GM23338 (cell line): ENCODE data around the gene INTS3. TPM values are rescaled to one million over a fixed set of nuclear protein-coding genes. Genes with fewer than 3 reads are reported as not detected.
"Not testable (repeated sequence)": the region's sequence is repeated elsewhere in the genome, so short reads cannot be mapped to it uniquely, and the experiment has no call there.

ENCODE experiments used
- ATAC-seq: fragments of 200-7000 bp; cut with Tn5 transposase; 3 replicates; pipeline ENCODE4 v1.9.1; 2020
- DNase-seq: peaks from one replicate; pipeline ENCODE4 v3.0.0-alpha.2; 2015; ENCODE audit warnings: low spot score
- H2AFZ ChIP-seq: fragments of 200-600 bp; sonication (generic); 2 replicates; pipeline ENCODE4 v1.8.0; 2016; ENCODE audit warnings: antibody characterized with exemption, mild to moderate bottlenecking, moderate library complexity
- H3F3A ChIP-seq: fragments of 200-600 bp; sonication (generic); replicated peaks from 2 replicates; pipeline ENCODE4 v1.8.0; 2017; ENCODE audit warnings: antibody characterized with exemption, mixed run types, low read depth
- H3K27ac ChIP-seq: fragments of 200-600 bp; sonication (generic); 2 replicates; pipeline ENCODE4 v1.6.1; 2016; ENCODE audit warnings: low read depth
- H3K27me3 ChIP-seq: fragments of 200-600 bp; sonication (generic); 2 replicates; pipeline ENCODE4 v1.8.0; 2016; ENCODE audit warnings: mild to moderate bottlenecking, mixed run types, moderate library complexity; ENCODE audit not compliant: insufficient read depth
- H3K36me3 ChIP-seq: fragments of 200-600 bp; sonication (generic); 2 replicates; pipeline ENCODE4 v1.8.0; 2016; ENCODE audit warnings: mild to moderate bottlenecking; ENCODE audit not compliant: insufficient read depth
- H3K4me1 ChIP-seq: fragments of 200-600 bp; sonication (generic); 2 replicates; pipeline ENCODE4 v1.8.0; 2016; ENCODE audit warnings: mild to moderate bottlenecking, moderate library complexity; ENCODE audit not compliant: insufficient read depth
- H3K4me2 ChIP-seq: fragments of 200-600 bp; sonication (generic); 2 replicates; pipeline ENCODE4 v1.7.1; 2017; ENCODE audit warnings: mixed run types
- H3K4me3 ChIP-seq: fragments of 200-600 bp; sonication (generic); 2 replicates; pipeline ENCODE4 v1.6.1; 2016; ENCODE audit warnings: mixed run types
- H3K79me2 ChIP-seq: fragments of 200-600 bp; sonication (generic); replicated peaks from 2 replicates; pipeline ENCODE4 v1.8.0; 2017; ENCODE audit warnings: mild to moderate bottlenecking; ENCODE audit not compliant: insufficient read depth
- H3K9me2 ChIP-seq: fragments of 200-600 bp; sonication (generic); 2 replicates; pipeline ENCODE4 v1.8.0; 2017; ENCODE audit not compliant: insufficient read depth
- H4K20me1 ChIP-seq: fragments of 200-600 bp; sonication (generic); replicated peaks from 2 replicates; pipeline ENCODE4 v1.8.0; 2017; ENCODE audit warnings: mild to moderate bottlenecking; ENCODE audit not compliant: insufficient read depth
- H3K27ac Mint-ChIP-seq: 2 replicates; pipeline ENCODE4 v1.8.0; 2020; ENCODE audit warnings: inconsistent platforms, mild to moderate bottlenecking, moderate library complexity, mixed read lengths
- H3K27me3 Mint-ChIP-seq: 3 replicates; pipeline ENCODE4 v1.8.0; 2022; ENCODE audit warnings: low read depth, mild to moderate bottlenecking, moderate library complexity, mixed read lengths, inconsistent platforms; ENCODE audit not compliant: insufficient read depth, poor library complexity
- H3K36me3 Mint-ChIP-seq: 3 replicates; pipeline ENCODE4 v1.8.0; 2021; ENCODE audit warnings: low read depth, mild to moderate bottlenecking, inconsistent platforms, moderate library complexity, mixed read lengths
- H3K4me1 Mint-ChIP-seq: 3 replicates; pipeline ENCODE4 v1.8.0; 2020; ENCODE audit warnings: mild to moderate bottlenecking, inconsistent platforms, mixed read lengths
- H3K4me3 Mint-ChIP-seq: 3 replicates; pipeline ENCODE4 v1.8.0; 2021; ENCODE audit warnings: moderate library complexity, mild to moderate bottlenecking, inconsistent platforms, mixed read lengths
- H3K9me3 Mint-ChIP-seq: 3 replicates; pipeline ENCODE4 v1.8.0; 2020; ENCODE audit warnings: moderate library complexity, mild to moderate bottlenecking, inconsistent platforms, mixed read lengths
- CREB1 ChIP-seq: fragments of 250-450 bp; sonication (Bioruptor Pico); IDR thresholded peaks from 2 replicates; pipeline ENCODE4 v1.5.0; 2020; ENCODE audit warnings: low read depth, mild to moderate bottlenecking, moderate library complexity
- CTCF ChIP-seq, 2 experiments: fragments of 200-600 bp in 1 of 2; sonication (generic) in 1 of 2; conservative IDR thresholded peaks; 2 replicates each; pipeline versions ENCODE4 v1.5.1 to v1.6.1; 2016 to 2017; ENCODE audit warnings: antibody characterized with exemption in 2 of 2, low read depth in 2 of 2, mild to moderate bottlenecking in 2 of 2, moderate library complexity in 1 of 2
- ETS1 ChIP-seq: IDR thresholded peaks from 2 replicates; pipeline ENCODE4 v1.6.1; 2016; ENCODE audit warnings: antibody characterized with exemption
- EZH2phosphoT487 ChIP-seq: fragments of 200-600 bp; sonication (generic); IDR thresholded peaks from one replicate; pipeline ENCODE4 v1.8.1; 2018; ENCODE audit warnings: antibody characterized with exemption; ENCODE audit not compliant: unreplicated experiment
- JUNB ChIP-seq: IDR thresholded peaks from one replicate; pipeline ENCODE4 v1.6.1; 2016; ENCODE audit warnings: antibody characterized with exemption; ENCODE audit not compliant: unreplicated experiment
- NANOG ChIP-seq: IDR thresholded peaks from 2 replicates; pipeline ENCODE4 v1.6.1; 2016; ENCODE audit warnings: antibody characterized with exemption, borderline replicate concordance
- STAT1 ChIP-seq: IDR thresholded peaks from one replicate; pipeline ENCODE4 v1.6.1; 2016; ENCODE audit warnings: antibody characterized with exemption; ENCODE audit not compliant: unreplicated experiment
- ZNF114 ChIP-seq: fragments of 250-450 bp; sonication (Bioruptor Pico); IDR thresholded peaks from 2 replicates; pipeline ENCODE4 v1.5.0; 2020; ENCODE audit warnings: mild to moderate bottlenecking, moderate library complexity
- ZNF331 ChIP-seq: fragments of 250-450 bp; sonication (Bioruptor Pico); IDR thresholded peaks from 2 replicates; pipeline ENCODE4 v1.5.0; 2020; ENCODE audit warnings: low read depth, mild to moderate bottlenecking, moderate library complexity
- polyA plus RNA-seq: library from polyadenylated mRNA; unstranded; fragments of >200 nt; fragmentation: Nextera tagmentation; extraction: Ambion mirVana; gene quantifications from 2 replicates; pipeline ENCODE4 v1.2.1, GENCODE V29; 2016
- total RNA-seq: library from RNA; depleted of rRNA; stranded (reverse); fragments of >200 nt; shearing (Covaris generic); gene quantifications from 2 replicates; pipeline ENCODE4 v1.2.3, GENCODE V29; 2014

INTS3 gene
- total and polyA plus RNA-seq, 2 experiments from 2014 or later = 22.7 to 51.3 TPM

- TF ChIP-seq CREB1 (no peak), EZH2phosphoT487 (no peak), ZNF114 (no peak), ETS1 (no peak), ZNF331 (no peak), STAT1 (no peak), CTCF (conservative IDR thresholded peaks at IDR 0.05; ENCODE audit: low read depth in 2 of 2) (no peak)
Observed at GRCh38 chr1:153763365-153764225, 35.7 kb downstream of the INTS3 start (continued).

GRCh38 chr1:153764310-153764709 is 36.5 kb downstream of the INTS3 start:
- H3K4me1 Mint-ChIP-seq = peaks cover 2% of the 10 kb centered on the region; the same call in 1 of the 3 replicates
- peaks cover 45% of the 10 kb centered on the region for H3K36me3 ChIP-seq

GRCh38 chr1:153766663-153767062 is 38.8 kb downstream of the INTS3 start:
- not testable (repeated sequence) for ATAC-seq, DNase-seq, H3K4me3 Mint-ChIP-seq, H3K9me3 Mint-ChIP-seq, H2AFZ ChIP-seq, H3K27me3 ChIP-seq, H3K4me3 ChIP-seq, H3K79me2 ChIP-seq, H3K27ac ChIP-seq, H3K4me2 ChIP-seq, H4K20me1 ChIP-seq, H3K27ac Mint-ChIP-seq, H3F3A ChIP-seq, H3K4me1 ChIP-seq, H3K9me2 ChIP-seq
- Mint-ChIP-seq H3K36me3 (peaks cover 91% of the 10 kb centered on the region), H3K27me3 (peaks cover 11% of the 10 kb centered on the region), H3K4me1 (peaks cover 21% of the 10 kb centered on the region)
- H3K36me3 ChIP-seq = peaks cover 40% of the 10 kb centered on the region

More at GRCh38 chr1:153764310-153764709, 36.5 kb downstream of the INTS3 start:
- Mint-ChIP-seq H3K27me3 (peaks cover 11% of the 10 kb centered on the region), H3K4me3 (no peak overlapping the region), H3K27ac (no peak overlapping the region), H3K36me3 (peaks cover 95% of the 10 kb centered on the region), H3K9me3 (no peaks in the 10 kb centered on the region)
- ATAC-seq (no peak), DNase-seq (no peak)
- no peak overlapping the region for H3K4me2 ChIP-seq
- no peaks in the 10 kb centered on the region for H3K79me2 ChIP-seq
- peaks cover 3% of the 10 kb centered on the region for H4K20me1 ChIP-seq
- no peaks in the 10 kb centered on the region for H3K4me1 ChIP-seq
- H2AFZ ChIP-seq = no peak overlapping the region
- no peaks in the 10 kb centered on the region for H3K9me2 ChIP-seq
- H3K27ac ChIP-seq = no peak overlapping the region
- no peaks in the 10 kb centered on the region for H3K27me3 ChIP-seq
- H3K4me3 ChIP-seq = no peak overlapping the region
- H3F3A ChIP-seq = no peaks in the 10 kb centered on the region
- TF ChIP-seq NANOG (no peak), JUNB (no peak)
